Measurements from ENCODE around the gene THAP3.

DNA sequence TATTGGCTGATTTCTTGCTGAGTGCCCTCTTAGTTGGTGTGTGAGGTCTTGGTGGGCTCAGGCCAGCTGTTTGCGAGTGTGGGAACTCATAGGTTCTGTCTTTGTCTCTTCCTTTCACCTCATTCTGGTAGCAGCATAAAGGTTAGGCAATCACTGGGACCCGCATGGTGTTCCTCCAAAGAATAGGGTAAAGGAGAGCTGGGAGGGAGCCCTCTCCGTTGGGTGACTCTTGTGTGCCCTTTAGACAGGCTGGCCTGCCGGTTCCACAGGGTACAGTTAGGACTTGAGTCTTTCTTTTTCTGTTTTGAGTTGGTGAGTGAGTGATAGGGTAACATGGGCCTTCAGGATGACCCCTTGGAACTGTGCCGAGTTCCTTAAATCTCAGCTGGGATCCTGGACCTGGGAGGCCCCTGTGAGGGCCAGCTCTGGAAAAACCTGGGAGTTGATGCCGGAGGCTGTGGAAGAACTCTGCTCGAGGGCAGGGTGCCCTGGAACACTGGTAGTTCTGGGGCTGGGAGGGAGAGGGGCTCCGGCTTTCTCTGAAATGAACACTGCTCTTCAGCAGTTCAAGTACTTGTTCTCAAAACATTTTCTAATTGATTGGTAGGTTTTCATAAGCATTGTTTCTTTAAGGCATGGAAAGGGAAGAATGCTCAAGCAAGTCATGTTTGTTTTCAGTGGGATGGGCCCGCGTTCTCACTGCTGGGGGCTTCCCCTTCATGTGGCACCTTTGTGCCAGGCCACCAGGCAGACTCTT is 2.1 kb upstream of the THAP3 start:
- TF ChIP-seq, protein P1, sequence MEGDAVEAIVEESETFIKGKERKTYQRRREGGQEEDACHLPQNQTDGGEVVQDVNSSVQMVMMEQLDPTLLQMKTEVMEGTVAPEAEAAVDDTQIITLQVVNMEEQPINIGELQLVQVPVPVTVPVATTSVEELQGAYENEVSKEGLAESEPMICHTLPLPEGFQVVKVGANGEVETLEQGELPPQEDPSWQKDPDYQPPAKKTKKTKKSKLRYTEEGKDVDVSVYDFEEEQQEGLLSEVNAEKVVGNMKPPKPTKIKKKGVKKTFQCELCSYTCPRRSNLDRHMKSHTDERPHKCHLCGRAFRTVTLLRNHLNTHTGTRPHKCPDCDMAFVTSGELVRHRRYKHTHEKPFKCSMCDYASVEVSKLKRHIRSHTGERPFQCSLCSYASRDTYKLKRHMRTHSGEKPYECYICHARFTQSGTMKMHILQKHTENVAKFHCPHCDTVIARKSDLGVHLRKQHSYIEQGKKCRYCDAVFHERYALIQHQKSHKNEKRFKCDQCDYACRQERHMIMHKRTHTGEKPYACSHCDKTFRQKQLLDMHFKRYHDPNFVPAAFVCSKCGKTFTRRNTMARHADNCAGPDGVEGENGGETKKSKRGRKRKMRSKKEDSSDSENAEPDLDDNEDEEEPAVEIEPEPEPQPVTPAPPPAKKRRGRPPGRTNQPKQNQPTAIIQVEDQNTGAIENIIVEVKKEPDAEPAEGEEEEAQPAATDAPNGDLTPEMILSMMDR (IDR thresholded peaks at IDR 0.05) = no peak
- TF ChIP-seq POLR2A (IDR thresholded peaks at IDR 0.05) (no peak), POLR2AphosphoS5 (IDR thresholded peaks at IDR 0.05) (no peak), EP300 (IDR thresholded peaks at IDR 0.05) (no peak)
